DMS53 treated with DMSO at 0.1 percent for 48 hours (cell line): Measurements from ENCODE around the gene PSTK.

Source experiments
- DNase-seq: peaks from one replicate; lab custom pipeline; 2025; ENCODE audit not compliant: unreplicated experiment; lab: John Stamatoyannopoulos, UW

PSTK gene

DNA sequence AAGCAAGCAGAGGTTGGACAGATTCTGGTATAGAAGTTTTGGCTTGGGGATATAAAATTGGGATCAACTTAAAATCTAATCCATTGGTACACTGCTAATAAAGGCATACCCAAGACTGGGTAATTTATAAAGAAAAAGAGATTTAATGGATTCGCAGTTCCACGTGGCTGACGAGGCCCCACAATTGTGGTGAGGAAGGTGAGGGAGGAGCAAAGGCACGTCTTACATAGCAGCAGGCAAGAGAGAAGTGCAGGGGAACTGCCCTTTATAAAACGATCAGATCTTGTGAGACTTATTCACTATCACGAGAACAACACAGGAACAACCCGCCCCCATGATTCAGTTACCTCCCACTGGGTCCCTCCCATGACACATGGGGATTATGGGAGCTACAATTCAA, 38.3 kb downstream of the PSTK start:
- DNase-seq = no peak

DNA sequence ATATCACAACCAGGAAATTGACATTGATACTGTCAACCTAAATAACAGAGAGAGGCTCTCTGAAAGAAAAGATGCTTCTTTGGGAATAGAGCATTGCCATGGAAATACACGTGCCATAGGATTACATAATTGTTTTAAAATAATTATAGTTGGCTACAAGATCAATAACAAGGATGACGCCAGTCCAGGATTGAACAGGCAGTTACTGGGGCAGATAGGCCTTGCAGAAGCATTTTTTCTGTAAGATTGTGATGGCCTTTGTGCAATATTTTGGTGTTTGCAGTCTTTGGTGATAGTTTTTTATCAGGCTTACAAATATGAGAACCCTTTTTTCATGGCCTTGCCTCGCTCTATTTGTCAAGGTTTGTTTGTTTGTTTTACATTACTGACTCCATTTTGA, 39.1 kb downstream of the PSTK start:
- DNase-seq = no peak

DNA sequence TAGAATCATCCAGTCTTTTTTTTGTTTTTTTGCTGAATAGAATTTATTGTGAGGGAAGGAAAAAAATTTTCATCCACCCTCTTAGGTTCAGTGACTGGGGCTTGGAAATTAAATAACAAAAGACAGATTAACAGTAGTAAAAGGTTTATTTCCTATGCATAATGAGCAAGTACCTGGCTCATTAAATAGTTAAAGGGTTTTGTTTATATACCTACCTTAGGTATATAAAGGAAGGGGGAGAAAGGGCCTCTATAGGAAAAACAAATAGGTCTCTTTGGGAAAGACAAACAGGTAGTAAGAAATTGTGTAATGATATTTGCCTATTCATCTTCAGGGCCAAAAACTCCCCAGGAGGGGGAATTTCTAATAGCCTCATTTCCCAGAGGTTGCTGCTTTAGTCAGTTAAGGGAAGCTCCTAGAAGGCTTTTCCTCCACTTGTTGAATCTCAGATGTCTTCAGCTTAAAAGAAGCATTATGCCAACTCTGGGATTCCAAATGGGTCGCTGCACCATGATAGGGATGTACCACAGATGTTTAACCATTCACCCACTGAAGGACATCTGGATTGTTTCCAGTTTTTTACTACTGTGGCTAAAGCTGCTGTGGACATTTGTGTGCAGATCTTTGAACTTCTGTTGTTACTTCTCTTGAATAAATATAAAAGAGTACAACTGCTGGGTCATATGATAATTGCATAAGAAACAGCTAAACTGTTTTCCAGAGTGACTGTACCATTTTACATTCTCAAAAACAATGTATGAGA, 39.9 kb downstream of the PSTK start:
- DNase-seq = no peak

DNA sequence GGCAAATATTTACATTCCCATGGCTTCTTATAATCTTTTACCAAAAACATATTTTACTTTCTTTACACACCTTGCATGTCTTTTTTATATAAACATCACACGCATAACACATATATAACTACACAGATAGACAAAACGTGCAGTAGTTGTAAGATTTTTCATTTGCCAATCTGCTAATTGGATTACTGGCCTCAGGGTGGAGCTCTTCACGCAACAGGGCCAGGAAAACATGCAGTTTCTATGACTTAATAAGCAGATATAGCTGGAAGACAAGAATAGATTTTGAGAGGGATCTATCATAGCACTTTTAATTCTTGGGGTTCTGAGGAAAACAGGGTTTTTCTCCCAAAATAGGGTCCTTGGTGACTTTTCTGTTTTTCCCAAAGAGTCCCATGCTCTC, 41.3 kb downstream of the PSTK start:
- no peak for DNase-seq

DNA sequence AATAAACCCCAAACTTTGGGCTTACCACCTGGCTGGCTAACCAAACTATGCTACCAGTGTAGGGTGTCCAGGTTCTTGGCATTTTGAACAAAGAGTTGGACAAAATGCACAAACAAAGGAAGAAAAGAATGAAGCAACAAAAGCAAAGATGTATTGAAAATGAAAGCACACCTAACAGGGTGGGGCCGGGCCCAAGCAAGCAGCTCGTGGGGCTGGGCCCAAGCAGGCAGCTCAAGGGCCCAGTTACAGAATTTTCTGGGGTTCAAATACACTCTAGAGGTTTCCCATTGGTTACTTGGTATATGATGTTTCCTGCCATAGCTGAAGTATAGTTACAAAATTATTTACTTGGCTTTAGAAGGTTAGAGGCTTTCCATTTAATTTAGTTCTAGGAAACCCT, 44.3 kb downstream of the PSTK start:
- DNase-seq = no peak

DNA sequence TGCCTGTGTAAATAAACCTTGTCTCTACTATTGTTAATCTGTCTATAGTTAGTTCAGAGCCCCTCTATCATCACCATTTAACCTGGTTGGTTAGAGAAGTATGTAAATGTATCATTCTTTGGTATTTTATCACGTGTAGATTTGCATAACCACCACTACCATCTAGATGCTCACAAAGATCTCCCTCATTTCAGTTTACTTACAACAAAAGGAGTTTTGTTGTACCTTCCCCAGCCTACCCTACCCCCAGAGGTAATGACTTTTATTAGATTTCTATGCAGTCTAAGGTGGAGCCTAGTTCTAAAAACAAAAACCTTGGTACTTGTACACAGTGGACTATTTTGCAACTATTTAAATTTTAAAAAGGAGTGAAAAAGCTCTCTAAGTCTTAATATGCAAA, 46.1 kb downstream of the PSTK start:
- DNase-seq = no peak

DNA sequence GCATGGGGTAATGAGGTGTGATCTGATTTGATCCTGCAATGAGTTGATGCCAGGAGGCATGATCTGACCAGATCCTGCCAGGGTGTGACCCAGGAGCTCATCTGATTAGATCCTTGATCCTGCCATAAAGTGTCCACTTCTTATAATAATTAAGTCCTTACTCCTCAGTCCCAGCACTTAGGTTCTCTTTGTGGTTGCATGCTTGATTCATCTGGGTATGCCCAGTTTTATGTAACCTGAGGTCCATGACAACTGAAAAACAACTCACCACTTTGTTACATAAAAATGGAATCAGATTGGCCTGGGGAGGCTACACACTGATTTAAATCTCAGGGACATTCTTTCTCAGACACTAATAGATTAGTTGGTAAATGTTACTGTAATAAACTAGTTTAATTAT, 47.7 kb downstream of the PSTK start:
- no peak for DNase-seq

DNA sequence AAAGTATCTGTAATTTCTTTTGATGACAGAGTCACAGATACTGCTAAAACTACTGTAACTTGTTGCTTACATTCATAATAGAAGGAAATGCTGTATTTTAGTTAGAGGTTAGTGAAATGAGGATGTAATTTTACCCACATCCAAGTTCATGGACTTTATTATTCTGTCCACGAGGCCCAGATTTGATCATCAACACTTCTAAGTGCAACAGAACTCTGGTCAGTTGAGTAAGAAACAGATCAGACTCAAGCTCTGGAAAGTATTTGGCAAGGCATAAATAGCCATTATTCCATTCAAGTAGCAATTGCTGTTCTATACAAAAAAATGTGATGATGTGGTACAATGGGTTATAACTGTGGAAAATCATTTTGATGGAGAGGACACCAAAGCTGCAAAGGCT, 50.9 kb downstream of the PSTK start:
- DNase-seq = no peak

DNA sequence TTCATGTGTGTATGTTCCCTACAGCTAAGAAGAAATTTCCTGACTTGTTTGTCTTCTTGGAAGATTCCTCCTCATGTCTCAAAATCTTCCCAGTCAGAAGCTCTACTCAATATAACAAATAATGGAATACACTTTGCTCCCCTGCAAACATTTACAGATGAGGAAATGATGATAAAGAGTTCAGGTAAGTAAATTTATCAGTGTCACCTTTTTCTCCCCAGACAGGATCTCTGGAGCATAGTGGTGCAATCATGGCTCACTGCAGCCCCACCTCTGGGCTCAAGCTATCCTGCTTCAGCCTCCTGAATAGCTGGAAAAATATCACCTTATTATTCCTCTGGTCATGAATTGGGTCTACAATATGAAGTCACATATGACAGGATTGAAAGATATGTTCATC, 54.1 kb downstream of the PSTK start:
- DNase-seq = no peak

DNA sequence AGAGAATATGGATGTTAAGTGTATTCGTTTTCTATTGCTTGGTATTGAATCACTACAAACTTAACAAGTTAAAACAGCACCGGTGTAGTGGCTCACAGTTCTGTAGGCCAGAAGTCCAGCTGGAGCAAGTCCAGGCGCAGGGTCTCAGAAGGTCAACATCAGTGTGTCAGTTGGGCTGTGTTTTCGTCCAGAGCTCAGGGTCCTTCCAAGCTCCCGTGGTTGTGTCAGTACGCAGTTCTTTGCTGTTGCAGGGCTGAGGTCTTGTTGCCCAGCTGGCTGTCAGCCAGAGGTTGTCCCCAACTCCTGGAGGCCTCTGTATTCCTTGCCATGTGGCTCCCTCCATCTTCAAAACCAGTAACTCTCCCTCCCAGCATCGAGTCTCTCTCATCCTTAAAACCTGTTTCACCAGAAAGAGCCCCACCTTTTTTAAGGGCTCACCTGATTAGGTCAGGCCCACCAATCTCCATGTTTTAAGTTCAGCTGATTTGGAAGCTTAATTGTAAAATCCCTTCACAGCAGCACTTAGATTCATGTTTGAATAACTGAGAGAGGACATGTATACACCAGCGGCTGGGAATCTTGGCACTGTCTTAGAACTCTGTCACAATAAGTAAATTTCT, 55.4 kb downstream of the PSTK start:
- no peak for DNase-seq

DNA sequence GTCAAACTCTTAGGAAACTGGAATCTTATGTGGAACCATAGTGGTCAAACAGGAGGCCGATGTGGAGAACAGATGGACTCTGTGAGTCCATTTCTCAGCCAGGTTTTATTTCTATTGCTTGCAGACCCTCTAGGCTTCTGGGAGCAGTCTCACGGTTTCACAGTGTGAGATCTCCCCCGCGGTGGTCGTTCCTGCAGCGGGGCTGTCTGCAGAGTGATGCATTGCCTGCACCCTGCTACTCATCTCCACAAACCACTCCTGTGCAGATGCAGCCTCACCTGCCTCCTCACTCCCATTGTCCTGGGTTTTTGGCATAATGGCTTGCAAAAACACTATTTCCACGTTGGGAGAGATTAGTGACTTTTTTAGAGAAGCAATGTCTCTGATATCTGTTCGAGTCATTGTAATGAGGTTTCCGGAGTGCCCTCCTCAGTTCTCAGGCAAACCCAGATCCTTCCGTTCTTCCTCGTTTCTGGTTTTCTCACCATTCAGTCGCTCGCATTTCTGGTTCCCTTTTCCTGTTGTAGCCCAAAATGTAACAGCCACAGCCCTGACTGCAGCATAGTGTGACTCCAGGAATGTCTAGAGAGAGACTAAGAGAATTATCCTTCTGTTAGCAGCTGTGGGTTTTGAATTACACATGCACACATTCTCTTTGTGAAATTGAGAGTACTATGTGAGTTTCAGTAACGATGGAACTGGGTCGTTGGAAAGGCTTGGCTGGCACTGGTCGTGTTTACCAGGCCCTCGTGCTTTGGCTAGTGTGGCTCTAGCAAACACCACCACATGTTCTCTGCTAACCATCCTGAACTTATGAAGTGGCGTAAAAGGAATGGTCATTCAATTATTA, 58.8 kb downstream of the PSTK start:
- DNase-seq = no peak

DNA sequence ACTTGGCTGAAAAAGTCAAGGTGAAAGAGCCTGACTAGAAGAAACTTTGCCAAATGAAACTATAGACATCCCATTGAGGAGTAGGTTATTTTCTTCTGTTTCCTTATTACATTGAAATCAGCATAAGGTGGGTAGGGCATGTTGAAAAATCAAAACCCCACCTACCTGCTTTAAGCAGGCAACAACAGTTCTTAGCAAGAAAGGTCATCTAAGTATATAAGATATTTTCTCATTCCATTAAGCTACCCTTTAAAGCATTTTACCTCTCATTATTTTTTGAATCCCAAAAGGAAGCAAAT, 59.4 kb downstream of the PSTK start:
- no peak for DNase-seq
